GM23338 (cell line): ENCODE measurements around the gene RFX7. TPM values are rescaled to one million over a fixed set of nuclear protein-coding genes. Genes with fewer than 3 reads are reported as not detected.
"Not testable (repeated sequence)": the region's sequence is repeated elsewhere in the genome, so short reads cannot be mapped to it uniquely, and the experiment has no call there.

ENCODE experiments used
- ATAC-seq: fragments of 200-7000 bp; cut with Tn5 transposase; 3 replicates; pipeline ENCODE4 v1.9.1; 2020
- DNase-seq: peaks from one replicate; pipeline ENCODE4 v3.0.0-alpha.2; 2015; ENCODE audit warnings: low spot score
- H2AFZ ChIP-seq: fragments of 200-600 bp; sonication (generic); 2 replicates; pipeline ENCODE4 v1.8.0; 2016; ENCODE audit warnings: antibody characterized with exemption, mild to moderate bottlenecking, moderate library complexity
- H3F3A ChIP-seq: fragments of 200-600 bp; sonication (generic); replicated peaks from 2 replicates; pipeline ENCODE4 v1.8.0; 2017; ENCODE audit warnings: antibody characterized with exemption, mixed run types, low read depth
- H3K27ac ChIP-seq: fragments of 200-600 bp; sonication (generic); 2 replicates; pipeline ENCODE4 v1.6.1; 2016; ENCODE audit warnings: low read depth
- H3K27me3 ChIP-seq: fragments of 200-600 bp; sonication (generic); 2 replicates; pipeline ENCODE4 v1.8.0; 2016; ENCODE audit warnings: mild to moderate bottlenecking, mixed run types, moderate library complexity; ENCODE audit not compliant: insufficient read depth
- H3K36me3 ChIP-seq: fragments of 200-600 bp; sonication (generic); 2 replicates; pipeline ENCODE4 v1.8.0; 2016; ENCODE audit warnings: mild to moderate bottlenecking; ENCODE audit not compliant: insufficient read depth
- H3K4me1 ChIP-seq: fragments of 200-600 bp; sonication (generic); 2 replicates; pipeline ENCODE4 v1.8.0; 2016; ENCODE audit warnings: mild to moderate bottlenecking, moderate library complexity; ENCODE audit not compliant: insufficient read depth
- H3K4me2 ChIP-seq: fragments of 200-600 bp; sonication (generic); 2 replicates; pipeline ENCODE4 v1.7.1; 2017; ENCODE audit warnings: mixed run types
- H3K4me3 ChIP-seq: fragments of 200-600 bp; sonication (generic); 2 replicates; pipeline ENCODE4 v1.6.1; 2016; ENCODE audit warnings: mixed run types
- H3K79me2 ChIP-seq: fragments of 200-600 bp; sonication (generic); replicated peaks from 2 replicates; pipeline ENCODE4 v1.8.0; 2017; ENCODE audit warnings: mild to moderate bottlenecking; ENCODE audit not compliant: insufficient read depth
- H3K9me2 ChIP-seq: fragments of 200-600 bp; sonication (generic); 2 replicates; pipeline ENCODE4 v1.8.0; 2017; ENCODE audit not compliant: insufficient read depth
- H4K20me1 ChIP-seq: fragments of 200-600 bp; sonication (generic); replicated peaks from 2 replicates; pipeline ENCODE4 v1.8.0; 2017; ENCODE audit warnings: mild to moderate bottlenecking; ENCODE audit not compliant: insufficient read depth
- H3K27ac Mint-ChIP-seq: 2 replicates; pipeline ENCODE4 v1.8.0; 2020; ENCODE audit warnings: inconsistent platforms, mild to moderate bottlenecking, moderate library complexity, mixed read lengths
- H3K27me3 Mint-ChIP-seq: 3 replicates; pipeline ENCODE4 v1.8.0; 2022; ENCODE audit warnings: low read depth, mild to moderate bottlenecking, moderate library complexity, mixed read lengths, inconsistent platforms; ENCODE audit not compliant: insufficient read depth, poor library complexity
- H3K36me3 Mint-ChIP-seq: 3 replicates; pipeline ENCODE4 v1.8.0; 2021; ENCODE audit warnings: low read depth, mild to moderate bottlenecking, inconsistent platforms, moderate library complexity, mixed read lengths
- H3K4me1 Mint-ChIP-seq: 3 replicates; pipeline ENCODE4 v1.8.0; 2020; ENCODE audit warnings: mild to moderate bottlenecking, inconsistent platforms, mixed read lengths
- H3K4me3 Mint-ChIP-seq: 3 replicates; pipeline ENCODE4 v1.8.0; 2021; ENCODE audit warnings: moderate library complexity, mild to moderate bottlenecking, inconsistent platforms, mixed read lengths
- H3K9me3 Mint-ChIP-seq: 3 replicates; pipeline ENCODE4 v1.8.0; 2020; ENCODE audit warnings: moderate library complexity, mild to moderate bottlenecking, inconsistent platforms, mixed read lengths
- CREB1 ChIP-seq: fragments of 250-450 bp; sonication (Bioruptor Pico); IDR thresholded peaks from 2 replicates; pipeline ENCODE4 v1.5.0; 2020; ENCODE audit warnings: low read depth, mild to moderate bottlenecking, moderate library complexity
- CTCF ChIP-seq, 2 experiments: fragments of 200-600 bp in 1 of 2; sonication (generic) in 1 of 2; conservative IDR thresholded peaks; 2 replicates each; pipeline versions ENCODE4 v1.5.1 to v1.6.1; 2016 to 2017; ENCODE audit warnings: antibody characterized with exemption in 2 of 2, low read depth in 2 of 2, mild to moderate bottlenecking in 2 of 2, moderate library complexity in 1 of 2
- EZH2 ChIP-seq: fragments of 200-600 bp; sonication (generic); IDR thresholded peaks from one replicate; pipeline ENCODE4 v1.8.0; 2017; ENCODE audit warnings: antibody characterized with exemption, mild to moderate bottlenecking, low read depth; ENCODE audit not compliant: unreplicated experiment
- EZH2phosphoT487 ChIP-seq: fragments of 200-600 bp; sonication (generic); IDR thresholded peaks from one replicate; pipeline ENCODE4 v1.8.1; 2018; ENCODE audit warnings: antibody characterized with exemption; ENCODE audit not compliant: unreplicated experiment
- JUNB ChIP-seq: IDR thresholded peaks from one replicate; pipeline ENCODE4 v1.6.1; 2016; ENCODE audit warnings: antibody characterized with exemption; ENCODE audit not compliant: unreplicated experiment
- NANOG ChIP-seq: IDR thresholded peaks from 2 replicates; pipeline ENCODE4 v1.6.1; 2016; ENCODE audit warnings: antibody characterized with exemption, borderline replicate concordance
- POLR2AphosphoS5 ChIP-seq: IDR thresholded peaks from 2 replicates; pipeline ENCODE4 v1.6.1; 2016; ENCODE audit warnings: antibody characterized with exemption, low read depth
- STAT1 ChIP-seq: IDR thresholded peaks from one replicate; pipeline ENCODE4 v1.6.1; 2016; ENCODE audit warnings: antibody characterized with exemption; ENCODE audit not compliant: unreplicated experiment
- ZNF114 ChIP-seq: fragments of 250-450 bp; sonication (Bioruptor Pico); IDR thresholded peaks from 2 replicates; pipeline ENCODE4 v1.5.0; 2020; ENCODE audit warnings: mild to moderate bottlenecking, moderate library complexity
- ZNF331 ChIP-seq: fragments of 250-450 bp; sonication (Bioruptor Pico); IDR thresholded peaks from 2 replicates; pipeline ENCODE4 v1.5.0; 2020; ENCODE audit warnings: low read depth, mild to moderate bottlenecking, moderate library complexity
- polyA plus RNA-seq: library from polyadenylated mRNA; unstranded; fragments of >200 nt; fragmentation: Nextera tagmentation; extraction: Ambion mirVana; gene quantifications from 2 replicates; pipeline ENCODE4 v1.2.1, GENCODE V29; 2016
- total RNA-seq: library from RNA; depleted of rRNA; stranded (reverse); fragments of >200 nt; shearing (Covaris generic); gene quantifications from 2 replicates; pipeline ENCODE4 v1.2.3, GENCODE V29; 2014
- TF ChIP-seq, protein P1 (sequence below): IDR thresholded peaks from one replicate; pipeline ENCODE4 v1.6.1; 2018; ENCODE audit warnings: antibody characterized with exemption; ENCODE audit not compliant: unreplicated experiment
- TF ChIP-seq, protein P2 (sequence below): IDR thresholded peaks from 2 replicates; pipeline ENCODE4 v1.6.1; 2016; ENCODE audit warnings: antibody characterized with exemption

Gene RFX7
- total and polyA plus RNA-seq, 2 experiments from 2014 or later, result 17.6 to 33.6 TPM

GRCh38 chr15:56273724-56274123 is 30.0 kb upstream of the RFX7 start (continued):
- TF ChIP-seq, protein P1, sequence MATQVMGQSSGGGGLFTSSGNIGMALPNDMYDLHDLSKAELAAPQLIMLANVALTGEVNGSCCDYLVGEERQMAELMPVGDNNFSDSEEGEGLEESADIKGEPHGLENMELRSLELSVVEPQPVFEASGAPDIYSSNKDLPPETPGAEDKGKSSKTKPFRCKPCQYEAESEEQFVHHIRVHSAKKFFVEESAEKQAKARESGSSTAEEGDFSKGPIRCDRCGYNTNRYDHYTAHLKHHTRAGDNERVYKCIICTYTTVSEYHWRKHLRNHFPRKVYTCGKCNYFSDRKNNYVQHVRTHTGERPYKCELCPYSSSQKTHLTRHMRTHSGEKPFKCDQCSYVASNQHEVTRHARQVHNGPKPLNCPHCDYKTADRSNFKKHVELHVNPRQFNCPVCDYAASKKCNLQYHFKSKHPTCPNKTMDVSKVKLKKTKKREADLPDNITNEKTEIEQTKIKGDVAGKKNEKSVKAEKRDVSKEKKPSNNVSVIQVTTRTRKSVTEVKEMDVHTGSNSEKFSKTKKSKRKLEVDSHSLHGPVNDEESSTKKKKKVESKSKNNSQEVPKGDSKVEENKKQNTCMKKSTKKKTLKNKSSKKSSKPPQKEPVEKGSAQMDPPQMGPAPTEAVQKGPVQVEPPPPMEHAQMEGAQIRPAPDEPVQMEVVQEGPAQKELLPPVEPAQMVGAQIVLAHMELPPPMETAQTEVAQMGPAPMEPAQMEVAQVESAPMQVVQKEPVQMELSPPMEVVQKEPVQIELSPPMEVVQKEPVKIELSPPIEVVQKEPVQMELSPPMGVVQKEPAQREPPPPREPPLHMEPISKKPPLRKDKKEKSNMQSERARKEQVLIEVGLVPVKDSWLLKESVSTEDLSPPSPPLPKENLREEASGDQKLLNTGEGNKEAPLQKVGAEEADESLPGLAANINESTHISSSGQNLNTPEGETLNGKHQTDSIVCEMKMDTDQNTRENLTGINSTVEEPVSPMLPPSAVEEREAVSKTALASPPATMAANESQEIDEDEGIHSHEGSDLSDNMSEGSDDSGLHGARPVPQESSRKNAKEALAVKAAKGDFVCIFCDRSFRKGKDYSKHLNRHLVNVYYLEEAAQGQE, result no peak
- no peak for TF ChIP-seq CREB1
- no peak for TF ChIP-seq ZNF114
- TF ChIP-seq, protein P2, sequence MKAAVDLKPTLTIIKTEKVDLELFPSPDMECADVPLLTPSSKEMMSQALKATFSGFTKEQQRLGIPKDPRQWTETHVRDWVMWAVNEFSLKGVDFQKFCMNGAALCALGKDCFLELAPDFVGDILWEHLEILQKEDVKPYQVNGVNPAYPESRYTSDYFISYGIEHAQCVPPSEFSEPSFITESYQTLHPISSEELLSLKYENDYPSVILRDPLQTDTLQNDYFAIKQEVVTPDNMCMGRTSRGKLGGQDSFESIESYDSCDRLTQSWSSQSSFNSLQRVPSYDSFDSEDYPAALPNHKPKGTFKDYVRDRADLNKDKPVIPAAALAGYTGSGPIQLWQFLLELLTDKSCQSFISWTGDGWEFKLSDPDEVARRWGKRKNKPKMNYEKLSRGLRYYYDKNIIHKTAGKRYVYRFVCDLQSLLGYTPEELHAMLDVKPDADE, result no peak
- no peak for TF ChIP-seq EZH2phosphoT487
- TF ChIP-seq EZH2, result no peak
- TF ChIP-seq JUNB, result no peak
- no peak for TF ChIP-seq POLR2AphosphoS5
- no peak for TF ChIP-seq NANOG
- no peak for TF ChIP-seq CTCF (conservative IDR thresholded peaks at IDR 0.05; ENCODE audit: low read depth in 2 of 2)

DNA sequence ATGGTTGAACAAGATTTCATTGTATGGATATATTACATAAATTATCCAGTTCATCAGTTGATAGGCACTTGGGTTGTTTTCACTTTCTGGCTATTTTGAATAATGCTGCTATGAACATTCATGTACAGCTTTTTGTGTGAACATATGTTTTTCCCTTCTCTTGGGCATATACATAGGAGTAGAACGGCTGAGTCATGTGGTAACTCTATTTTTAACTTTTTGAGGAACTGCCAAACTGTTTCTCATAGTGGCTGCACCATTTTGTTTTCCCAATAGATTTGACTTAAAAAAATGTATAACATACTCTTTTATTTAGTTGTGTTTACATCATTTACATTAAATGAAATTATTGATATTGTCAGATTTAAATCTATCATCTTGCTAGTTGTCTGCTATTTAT is 28.8 kb upstream of the RFX7 start:
- H3K4me1 ChIP-seq, result no peaks in the 10 kb centered on the region
- H3K4me2 ChIP-seq, result no peak overlapping the region
- no peak overlapping the region for H3K27ac ChIP-seq
- no peak overlapping the region for H3K4me3 Mint-ChIP-seq
- no peaks in the 10 kb centered on the region for H3K79me2 ChIP-seq
- no peak overlapping the region for H3K27ac Mint-ChIP-seq
- H3K36me3 Mint-ChIP-seq, result peaks cover 2% of the 10 kb centered on the region; the same call in 1 of the 3 replicates
- H3K9me3 Mint-ChIP-seq, result peaks cover 4% of the 10 kb centered on the region
- H3K27me3 Mint-ChIP-seq, result peaks cover 4% of the 10 kb centered on the region
- DNase-seq (no peak), ATAC-seq (no peak)
- TF ChIP-seq STAT1 (no peak), ZNF331 (no peak), EZH2phosphoT487 (no peak), JUNB (no peak), POLR2AphosphoS5 (no peak)
- TF ChIP-seq, protein P1, result no peak
- no peaks in the 10 kb centered on the region for H4K20me1 ChIP-seq
- H3K4me1 Mint-ChIP-seq, result peaks cover 4% of the 10 kb centered on the region; the same call in 1 of the 3 replicates
- no peak overlapping the region for H3K4me3 ChIP-seq
- no peak overlapping the region for H2AFZ ChIP-seq
- no peaks in the 10 kb centered on the region for H3K27me3 ChIP-seq
- H3F3A ChIP-seq, result no peaks in the 10 kb centered on the region
- H3K9me2 ChIP-seq, result peaks cover 2% of the 10 kb centered on the region; the same call in 1 of the 2 replicates
- no peaks in the 10 kb centered on the region for H3K36me3 ChIP-seq

DNA sequence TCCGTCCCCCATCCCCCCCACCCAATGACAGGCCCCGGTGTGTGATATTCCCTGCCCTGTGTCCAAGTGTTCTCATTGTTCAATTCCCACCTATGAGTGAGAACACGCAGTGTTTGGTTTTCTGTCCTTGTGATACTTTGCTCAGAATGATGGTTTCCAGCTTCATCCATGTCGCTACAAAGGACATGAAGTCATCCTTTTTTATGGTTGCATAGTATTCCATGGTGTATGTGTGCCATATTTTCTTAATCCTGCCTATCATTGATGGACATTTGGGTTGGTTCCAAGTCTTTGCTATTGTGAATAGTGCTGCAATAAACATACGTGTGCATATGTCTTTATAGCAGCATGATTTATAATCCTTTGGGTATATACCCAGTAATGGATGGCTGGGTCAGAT is 22.8 kb upstream of the RFX7 start:
- not testable (repeated sequence) for H3K27me3 Mint-ChIP-seq, H3F3A ChIP-seq, H2AFZ ChIP-seq, H3K79me2 ChIP-seq, H4K20me1 ChIP-seq, H3K4me3 Mint-ChIP-seq, H3K4me1 ChIP-seq, H3K4me1 Mint-ChIP-seq, H3K4me2 ChIP-seq, H3K27me3 ChIP-seq, H3K9me3 Mint-ChIP-seq, H3K4me3 ChIP-seq, H3K9me2 ChIP-seq, DNase-seq, H3K36me3 ChIP-seq, ATAC-seq, H3K36me3 Mint-ChIP-seq, H3K27ac Mint-ChIP-seq, H3K27ac ChIP-seq
